Esophagus muscularis mucosa (tissue), 4 donors: ENCODE results near the gene SNED1. TPM values are rescaled to one million over a fixed set of nuclear protein-coding genes. Genes with fewer than 3 reads are reported as not detected.

Experiments
- DNase-seq: peaks from one replicate; pipeline ENCODE4 v3.0.0-alpha.2; 2017; ENCODE audit errors: extremely low spot score
- H3K27ac ChIP-seq, 4 donors: fragments of 200-600 bp; sonication (generic); replicated peaks in 1 of 4; 1 replicate in 3 of 4; 2 replicates in 1 of 4; pipeline ENCODE4 v1.5.1; 2016 to 2019; ENCODE audit warnings: mild to moderate bottlenecking in 1 of 4
- H3K27me3 ChIP-seq, 4 donors: fragments of 200-600 bp; sonication (generic); one replicate each; pipeline versions ENCODE4 v1.5.1 to v1.6.0; 2016 to 2019
- H3K36me3 ChIP-seq, 4 donors: fragments of 200-600 bp; sonication (generic); one replicate each; pipeline ENCODE4 v1.5.1; 2016 to 2019
- H3K4me1 ChIP-seq, 4 donors: fragments of 200-600 bp; sonication (generic); one replicate each; pipeline ENCODE4 v1.5.1; 2016 to 2019
- H3K4me3 ChIP-seq, 4 donors: fragments of 200-600 bp; sonication (generic); 1 replicate in 2 of 4; 2 replicates in 2 of 4; pipeline ENCODE4 v1.5.1; 2016 to 2019; ENCODE audit warnings: mild to moderate bottlenecking in 4 of 4, moderate library complexity in 1 of 4
- H3K9me3 ChIP-seq, 4 donors: fragments of 200-600 bp; sonication (generic); 1 replicate in 3 of 4; 2 replicates in 1 of 4; pipeline ENCODE4 v1.5.1; 2016 to 2019
- CTCF ChIP-seq, 3 experiments: fragments of 200-600 bp in 2 of 3; fragments of 450-650 bp in 1 of 3; sonication (generic) in 2 of 3; IDR thresholded peaks; one replicate each; pipeline ENCODE4 v1.5.1; 2017 to 2019; ENCODE audit warnings: antibody characterized with exemption in 3 of 3, mild to moderate bottlenecking in 2 of 3, moderate library complexity in 1 of 3
- EP300 ChIP-seq: sonication (generic); formaldehyde crosslinking; IDR thresholded peaks from one replicate; pipeline ENCODE4 v1.6.1; 2017; ENCODE audit warnings: antibody characterized with exemption
- POLR2A ChIP-seq: fragments of 450-650 bp; IDR thresholded peaks from one replicate; pipeline ENCODE4 v1.6.1; 2017; ENCODE audit warnings: antibody characterized with exemption, moderate library complexity, mild to moderate bottlenecking, low read depth
- POLR2AphosphoS5 ChIP-seq, 2 donors: sonication (generic); formaldehyde crosslinking; IDR thresholded peaks; one replicate each; pipeline ENCODE4 v1.6.1; 2017; ENCODE audit warnings: antibody characterized with exemption in 2 of 2
- WGBS: methylation state at CpG from one replicate; pipeline ENCODE4 v1.1.5; 2018; 5-methylcytosine and 5-hydroxymethylcytosine counted together
- intact Hi-C: fragments of 100-400 bp; cut with DNase I; formaldehyde crosslinking; loops from one replicate; pipeline ENCODE4 v1.15.1; 2023
- total RNA-seq, 4 donors: library from RNA; depleted of rRNA; stranded (reverse); fragments of >200 nt; gene quantifications; one replicate each; pipeline versions ENCODE4 v1.1.0 to v1.2.1, GENCODE V29; 2016

SNED1 gene
- total RNA-seq, 4 donors from 2014 or later: 7.3 to 14.1 (median 11.6) TPM

GRCh38 chr2:241009601-241010530 lies 11.4 kb downstream of the SNED1 start:
- TF ChIP-seq CTCF (IDR thresholded peaks at IDR 0.05) (no peak), POLR2AphosphoS5 (IDR thresholded peaks at IDR 0.05) (no peak), POLR2A (no peak), EP300 (no peak)
- H3K36me3 ChIP-seq: peaks cover 0 to 3% (median 0%) of the 10 kb centered on the region in 4 donors
- H3K4me3 ChIP-seq: peak overlapping the region; percentile 41 to 52 (median 46)
- WGBS: 9% methylated on average over 18 of the region's 28 CpGs
- H3K4me1 ChIP-seq: peaks cover 14 to 25% (median 19%) of the 10 kb centered on the region in 4 donors
- H3K9me3 ChIP-seq: peaks cover 0 to 10% (median 10%) of the 10 kb centered on the region in 4 donors
- peak overlapping the region; percentile 62 to 71 (median 66) for H3K27ac ChIP-seq
- DNase-seq: peak; percentile 91
- H3K27me3 ChIP-seq: no peaks in the 10 kb centered on the region
- intact Hi-C loops: no loop called here

GRCh38 chr2:241010531-241011295 lies 12.3 kb downstream of the SNED1 start:
- H3K36me3 ChIP-seq: peaks cover 0 to 3% (median 0%) of the 10 kb centered on the region in 4 donors
- H3K27ac ChIP-seq: peak overlapping the region; percentile 62 to 71 (median 66)
- H3K27me3 ChIP-seq: no peaks in the 10 kb centered on the region
- 80% methylated on average over 10 of the region's 12 CpGs for WGBS
- no peak for DNase-seq
- TF ChIP-seq POLR2A: no peak
- no peak for TF ChIP-seq CTCF (IDR thresholded peaks at IDR 0.05)
- TF ChIP-seq EP300: no peak
- no peak for TF ChIP-seq POLR2AphosphoS5 (IDR thresholded peaks at IDR 0.05)
- H3K9me3 ChIP-seq: peaks cover 0 to 3% (median 1%) of the 10 kb centered on the region in 4 donors
- H3K4me1 ChIP-seq: peaks cover 14 to 25% (median 19%) of the 10 kb centered on the region in 4 donors
- intact Hi-C loops: no loop called here
- peak overlapping the region; percentile 41 to 52 (median 46) for H3K4me3 ChIP-seq

GRCh38 chr2:241011296-241011600 lies 12.8 kb downstream of the SNED1 start:
- no peak for TF ChIP-seq EP300
- no peak for TF ChIP-seq POLR2A
- TF ChIP-seq CTCF (IDR thresholded peaks at IDR 0.05): no peak
- TF ChIP-seq POLR2AphosphoS5 (IDR thresholded peaks at IDR 0.05): no peak
- peak; percentile 66 for DNase-seq
- Histone ChIP-seq H3K4me1 (peaks cover 14 to 25% (median 19%) of the 10 kb centered on the region in 4 donors), H3K4me3 (no peak overlapping the region), H3K27ac (no peak overlapping the region), H3K27me3 (no peaks in the 10 kb centered on the region), H3K36me3 (peaks cover 0 to 3% (median 0%) of the 10 kb centered on the region in 4 donors), H3K9me3 (no peaks in the 10 kb centered on the region)
- 98% methylated on average over 5 of the region's 9 CpGs for WGBS
- intact Hi-C loops: no loop called here

- Histone ChIP-seq H3K36me3 (peaks cover 0 to 3% (median 0%) of the 10 kb centered on the region in 4 donors), H3K27ac (no peak overlapping the region), H3K27me3 (no peaks in the 10 kb centered on the region), H3K9me3 (no peaks in the 10 kb centered on the region), H3K4me3 (no peak overlapping the region), H3K4me1 (peaks cover 14 to 25% (median 19%) of the 10 kb centered on the region in 4 donors)
- no peak for TF ChIP-seq POLR2A
- no peak for TF ChIP-seq CTCF (IDR thresholded peaks at IDR 0.05)
- no peak for TF ChIP-seq POLR2AphosphoS5 (IDR thresholded peaks at IDR 0.05)
- no peak for TF ChIP-seq EP300
- WGBS: 69% methylated on average over 11 of the region's 29 CpGs
- peak; percentile 70 for DNase-seq
- intact Hi-C loops: no loop called here
Measured at GRCh38 chr2:241011751-241012510, 13.5 kb downstream of the SNED1 start.
